GM11168 (cell line): ENCODE data around the gene GPRIN1.

Experiments
- in situ Hi-C: fragments of 300-500 bp; cut with MboI; formaldehyde crosslinking; loops from one replicate; pipeline ENCODE4 v1.12.0; 2022; ENCODE audit warnings: low sequenced_read_pairs; ENCODE audit not compliant: unreplicated experiment

Gene GPRIN1

DNA sequence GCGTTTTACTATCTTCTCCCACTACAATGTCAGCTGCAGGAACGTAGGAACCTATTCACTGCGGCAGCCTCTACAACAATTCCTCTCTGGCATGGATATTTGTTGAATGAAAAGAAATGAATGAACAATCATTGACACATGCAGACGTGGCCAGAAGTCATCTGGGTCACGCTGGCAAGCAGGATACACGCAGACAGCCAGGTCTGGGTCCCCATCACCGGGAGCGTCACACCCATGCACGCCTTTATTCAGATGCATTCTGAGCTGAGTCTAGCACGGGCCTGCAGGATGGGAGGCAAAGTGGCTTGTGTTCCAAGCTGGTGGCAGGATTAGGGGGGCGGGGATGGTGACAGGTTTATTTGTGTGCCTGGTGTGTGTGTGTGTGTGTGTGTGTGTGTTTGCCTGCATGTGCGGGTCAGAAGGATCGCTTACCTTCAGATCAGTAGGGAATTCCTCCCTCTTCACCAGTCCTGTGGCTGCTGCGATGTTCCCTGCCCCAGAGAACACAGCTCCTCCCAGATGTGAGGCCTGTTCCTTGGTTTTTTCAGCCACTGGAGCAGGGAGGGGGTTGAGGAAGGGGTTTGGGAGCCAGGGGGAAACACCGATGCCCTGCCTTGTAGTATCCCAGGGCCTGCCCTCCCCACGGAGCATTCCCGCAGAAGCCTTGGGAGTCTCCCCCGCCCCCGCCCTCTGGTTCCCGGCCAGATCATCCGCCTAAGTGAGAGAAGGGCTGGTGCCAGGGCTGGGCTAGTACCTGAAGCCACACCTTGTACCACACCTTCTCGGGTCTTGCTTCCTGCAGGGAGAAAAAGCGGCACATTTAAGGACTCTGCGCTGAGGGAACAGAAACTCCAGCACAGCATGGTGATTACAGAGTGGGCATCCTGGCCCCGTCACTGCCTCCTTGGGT, 16.3 kb upstream of the GPRIN1 start:
- in situ Hi-C loops = no loop called here

DNA sequence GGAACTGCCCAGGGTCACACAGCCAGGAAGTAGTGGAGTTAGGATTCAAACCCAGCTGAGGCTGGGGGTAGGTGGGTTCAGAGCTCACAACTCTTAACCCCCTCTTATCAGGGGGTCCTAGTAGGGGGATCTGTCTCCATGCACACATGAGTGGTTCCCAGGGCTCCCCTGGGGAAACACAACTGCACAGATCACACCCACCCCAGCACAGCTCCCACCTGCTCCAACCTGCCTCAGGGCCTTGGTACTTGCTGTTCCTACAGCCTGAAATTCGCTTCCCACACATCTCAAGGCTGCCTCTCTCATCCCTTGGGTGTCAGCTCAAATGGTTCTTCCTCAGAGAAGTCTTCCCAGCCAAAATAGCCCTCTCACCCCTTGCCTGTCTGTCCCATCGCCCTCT, 15.6 kb upstream of the GPRIN1 start:
- in situ Hi-C loops = no loop called here

DNA sequence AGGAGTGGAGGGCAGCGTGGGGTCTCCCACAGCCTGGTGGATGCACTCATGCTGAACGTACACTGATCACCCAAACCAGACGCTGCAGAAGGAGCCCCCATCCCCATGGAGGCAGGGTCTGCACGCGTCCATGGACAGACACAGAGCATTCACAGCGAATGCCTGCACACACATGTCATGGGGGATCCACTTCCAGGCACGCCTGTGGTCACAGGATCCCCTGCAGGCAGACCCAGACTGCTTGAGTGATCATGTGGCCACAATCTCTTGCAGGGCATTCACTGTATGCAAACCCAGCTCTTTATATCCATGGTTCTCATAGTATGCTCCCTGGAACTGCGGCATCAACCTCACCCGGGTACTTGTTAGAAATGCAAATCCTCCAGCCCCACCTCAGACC, 15.0 kb upstream of the GPRIN1 start:
- in situ Hi-C loops = no loop called here

DNA sequence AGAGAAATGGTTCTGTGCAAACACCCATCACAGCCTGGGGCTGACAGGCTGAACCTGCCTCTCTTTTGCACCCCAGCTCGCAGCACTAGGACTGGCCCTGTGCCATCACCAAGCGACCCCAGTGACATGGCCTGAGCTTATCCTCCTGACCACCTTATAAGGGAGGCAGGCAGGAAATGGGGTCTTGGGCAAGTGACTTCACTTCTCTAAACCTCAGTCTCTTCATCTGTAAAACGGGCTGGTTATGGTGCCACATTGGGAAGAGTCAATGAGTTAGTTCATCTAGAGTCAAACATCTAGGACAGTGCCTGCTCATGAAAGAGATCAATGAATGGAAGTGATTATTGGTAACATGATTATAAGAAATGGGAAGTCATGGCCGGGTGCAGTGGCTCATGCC, 14.2 kb upstream of the GPRIN1 start:
- in situ Hi-C loops = no loop called here

DNA sequence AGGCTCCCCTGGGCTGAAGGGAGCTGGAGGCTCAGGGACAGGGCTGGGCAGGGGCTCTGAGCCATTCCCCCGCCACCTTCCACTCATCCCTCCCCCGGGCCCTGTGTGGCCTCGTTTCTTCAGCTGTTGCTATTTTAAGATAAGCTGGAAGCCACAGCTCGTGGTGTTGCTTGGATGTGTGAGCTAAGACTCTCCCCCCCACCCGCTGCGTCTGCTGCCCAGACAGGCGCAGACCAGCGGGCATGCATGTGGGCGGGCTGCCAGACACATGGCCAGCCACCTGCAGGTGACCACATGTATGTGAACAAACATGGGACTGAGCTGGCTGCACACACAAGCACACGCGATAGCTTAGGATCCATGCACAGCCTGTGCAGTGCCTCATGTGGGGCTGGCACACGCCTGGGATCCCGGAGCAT, 11.7 kb upstream of the GPRIN1 start:
- in situ Hi-C loops = no loop called here

DNA sequence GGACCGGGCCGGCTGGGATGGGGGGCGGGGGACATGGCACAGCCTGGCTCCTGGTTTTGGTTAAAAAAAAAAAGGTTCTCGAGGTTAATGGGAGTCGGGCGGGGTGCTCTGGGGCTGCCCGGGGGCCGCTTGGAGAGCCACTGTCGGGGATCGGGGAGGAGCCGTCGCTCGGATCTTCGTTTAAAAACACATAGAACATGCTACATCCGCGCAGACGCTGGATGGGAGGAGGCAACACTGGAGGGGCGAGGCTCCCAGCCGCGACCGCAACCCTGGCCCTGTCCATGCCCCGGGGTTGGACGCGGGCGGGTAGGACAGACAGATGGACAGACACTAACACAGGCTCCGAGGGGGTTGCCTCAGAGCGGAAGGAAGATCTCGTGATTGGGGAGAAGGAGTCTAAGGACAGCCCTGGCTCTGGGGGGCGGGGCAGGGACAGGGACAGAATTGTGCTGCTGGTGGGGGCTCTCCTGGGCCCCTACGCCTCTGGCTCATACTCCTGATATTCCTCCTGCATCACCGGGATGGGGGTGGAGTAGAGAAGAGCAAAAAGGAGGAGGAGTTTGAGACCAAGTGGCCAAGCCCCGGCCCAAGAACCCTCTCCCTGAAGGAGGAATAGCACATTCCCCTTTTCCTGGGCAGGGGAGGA, 10.5 kb upstream of the GPRIN1 start:
- in situ Hi-C loops = no loop called here

DNA sequence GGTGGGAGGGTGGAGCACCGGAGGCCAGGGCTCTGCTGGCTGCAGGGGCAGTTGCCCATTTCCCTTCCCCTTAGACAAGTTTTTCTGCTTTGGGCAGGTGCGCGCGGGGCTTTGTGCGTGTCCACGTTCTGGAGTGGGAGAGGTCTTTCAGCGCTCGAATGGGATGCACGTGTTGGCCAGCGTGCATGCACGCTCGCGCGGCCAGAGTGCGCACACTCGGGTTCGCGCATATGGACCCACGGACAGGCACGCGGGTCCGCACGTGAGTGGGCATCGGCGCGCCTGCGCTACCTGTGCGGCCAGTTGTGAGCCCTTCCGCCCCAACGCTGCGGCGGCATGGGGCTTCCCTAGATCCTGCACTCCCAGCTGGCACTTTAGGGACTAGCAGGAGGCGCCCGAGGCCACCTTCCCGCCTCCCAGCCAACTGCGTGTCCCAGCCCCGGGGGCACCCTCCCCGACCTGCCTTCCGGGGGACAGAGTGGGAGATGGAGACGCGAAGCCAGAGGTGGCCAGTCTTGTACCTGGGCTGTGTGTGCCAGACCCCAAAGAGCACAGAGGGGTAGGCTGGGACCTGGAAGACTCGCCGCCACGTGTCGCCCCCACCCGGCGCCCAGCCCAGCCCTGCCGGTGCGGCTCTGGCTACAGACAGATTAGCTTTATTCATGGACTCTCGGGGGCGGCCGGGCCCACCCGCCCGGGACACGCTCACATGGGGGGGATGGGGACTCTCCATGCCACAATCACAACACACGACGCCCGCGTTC, 9.8 kb upstream of the GPRIN1 start:
- in situ Hi-C loops = no loop called here

DNA sequence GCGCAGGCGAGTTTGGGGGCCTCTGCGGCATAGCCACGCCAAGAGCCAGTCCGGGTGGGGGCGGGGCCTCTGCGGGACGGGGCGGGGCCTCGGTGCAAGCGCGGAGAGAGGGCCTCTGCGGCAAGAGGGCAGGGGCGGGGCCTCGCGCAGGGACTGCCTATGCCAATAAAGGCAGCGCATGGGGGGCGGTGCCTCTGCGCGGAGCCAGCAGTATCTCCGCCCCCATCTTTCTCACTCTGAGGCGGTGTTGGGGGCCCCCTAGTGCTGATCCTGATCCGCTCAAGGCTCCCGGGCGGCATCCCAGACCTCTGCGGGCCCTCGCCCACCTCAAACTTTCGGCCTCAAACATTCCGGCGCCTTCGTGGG, 9.2 kb upstream of the GPRIN1 start:
- in situ Hi-C loops = no loop called here

DNA sequence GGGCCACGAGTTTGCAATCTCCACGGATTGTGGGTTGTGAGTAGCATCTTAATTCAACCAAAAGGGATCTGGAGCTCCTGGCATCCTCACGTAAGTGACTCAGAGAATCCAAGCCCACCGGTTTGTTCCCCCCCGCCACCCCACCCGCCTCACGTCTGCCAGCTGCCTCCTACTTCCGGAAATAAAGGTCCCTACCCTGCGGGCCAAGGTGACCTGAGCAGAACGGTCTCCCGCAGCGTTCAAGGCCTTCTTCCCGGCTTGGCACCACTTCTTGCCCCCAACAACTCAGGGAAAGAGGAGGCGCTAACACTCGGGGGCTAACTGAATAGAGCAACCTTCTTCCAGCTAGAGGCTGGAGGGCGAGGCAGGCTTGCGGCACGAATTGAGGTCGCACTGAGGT, 8.8 kb upstream of the GPRIN1 start:
- in situ Hi-C loops = no loop called here

DNA sequence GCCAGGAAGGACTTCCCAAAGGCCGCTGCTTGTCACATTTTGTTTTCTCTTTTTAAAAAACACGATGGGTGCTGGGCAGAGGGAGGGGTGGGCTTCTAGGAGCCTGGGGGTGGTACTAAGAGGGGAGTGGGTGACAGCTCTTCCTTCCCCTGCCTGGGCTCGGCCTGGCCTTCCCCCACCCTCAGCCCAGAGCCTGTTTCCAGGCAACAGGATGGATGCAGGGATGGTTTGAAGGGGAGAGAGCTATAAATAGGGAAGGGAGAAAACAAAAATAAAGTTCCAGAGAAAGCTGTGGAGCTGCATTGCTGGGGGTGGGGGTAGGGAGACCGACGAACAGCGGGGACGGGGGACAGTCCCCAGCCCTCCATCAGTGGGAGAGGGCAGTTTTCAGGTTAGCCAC, 6.6 kb upstream of the GPRIN1 start:
- in situ Hi-C loops = no loop called here

DNA sequence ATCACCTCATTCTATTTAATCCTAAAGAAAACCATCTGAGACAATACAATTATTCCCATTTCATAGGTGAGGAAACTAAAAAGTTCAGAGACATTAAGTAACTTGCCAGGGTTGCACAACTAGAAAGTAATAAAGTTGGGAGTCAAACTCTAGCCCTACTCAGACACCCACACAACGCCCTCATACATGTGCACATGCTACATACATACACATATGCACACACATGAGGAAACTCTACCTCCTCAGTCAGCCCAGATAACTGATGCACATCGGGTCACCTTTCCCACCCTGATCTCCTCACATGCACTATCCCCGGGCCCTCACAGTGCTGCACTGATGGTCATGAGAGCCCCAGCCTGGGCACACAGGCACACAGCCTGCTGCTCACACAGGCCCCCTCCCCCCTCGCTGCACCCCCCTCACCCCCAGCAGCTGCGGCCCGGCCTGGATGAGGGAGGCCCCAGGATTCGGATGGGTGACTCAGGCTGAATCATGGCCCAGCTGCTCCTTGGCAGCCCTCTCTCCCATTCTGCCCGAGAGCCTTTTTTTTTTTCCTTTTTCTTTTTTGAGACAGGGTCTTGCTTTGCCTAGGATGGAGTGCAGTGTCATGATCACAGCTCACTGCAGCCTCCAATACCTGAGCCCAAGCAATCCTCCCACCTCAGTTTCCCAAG, 5.0 kb upstream of the GPRIN1 start:
- in situ Hi-C loops = no loop called here

DNA sequence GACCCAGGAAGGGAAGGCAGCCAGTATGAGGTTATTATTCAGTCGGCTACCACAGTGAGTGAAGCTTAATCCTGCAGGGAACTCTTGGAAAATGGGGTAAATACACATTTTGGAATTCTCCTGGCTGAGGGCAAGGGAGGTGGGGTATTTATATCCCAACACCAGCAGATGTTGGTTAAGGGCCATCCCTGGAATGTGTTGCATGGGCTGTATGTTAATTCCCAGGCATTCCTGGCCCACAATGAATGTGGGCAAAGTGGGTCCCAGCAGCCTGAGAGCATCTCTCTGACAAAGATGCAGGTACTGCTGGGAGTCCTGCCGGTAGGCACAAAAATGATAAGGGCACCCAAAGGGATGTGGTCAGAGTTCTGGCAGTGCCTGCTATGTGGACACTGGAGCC, 2.9 kb upstream of the GPRIN1 start:
- in situ Hi-C loops = no loop called here

DNA sequence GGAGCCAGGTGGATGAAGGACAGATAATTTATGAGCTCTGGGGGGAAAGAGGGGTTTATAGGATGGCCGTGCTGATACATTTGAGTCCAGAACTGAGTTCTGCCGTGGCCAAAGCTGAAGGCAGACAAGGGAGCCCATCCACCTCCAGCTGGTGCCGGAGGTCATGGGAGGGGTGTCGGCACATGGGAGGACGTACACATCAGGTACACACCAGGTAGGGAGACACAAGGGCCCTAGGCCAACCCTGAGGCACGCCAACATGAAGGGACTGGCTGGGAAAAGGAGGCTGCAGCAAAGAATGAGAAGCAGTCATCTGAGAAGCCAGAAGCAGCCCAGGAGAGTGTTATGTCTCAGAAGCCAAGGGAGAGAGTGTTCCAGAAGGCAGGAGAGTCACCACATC, 2.1 kb upstream of the GPRIN1 start:
- in situ Hi-C loops = no loop called here

DNA sequence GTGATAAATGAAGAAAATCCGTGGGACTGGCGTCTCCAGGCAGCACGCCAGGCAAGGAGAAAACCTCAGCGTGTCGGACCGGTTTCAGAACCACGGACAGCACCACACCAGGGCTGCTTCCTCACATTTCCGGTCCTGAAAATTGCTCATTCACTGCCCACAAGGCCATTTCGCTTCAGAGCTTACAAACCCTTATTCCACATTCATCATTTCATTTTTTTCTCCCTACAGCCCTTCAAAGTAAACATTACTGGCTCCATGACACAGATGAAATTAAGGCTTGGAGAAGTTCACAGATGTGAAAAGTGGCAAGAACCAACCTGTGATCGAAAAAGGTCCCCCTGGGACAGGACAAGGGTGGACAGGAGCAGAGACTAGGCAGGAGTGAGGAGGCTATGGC, 1.5 kb upstream of the GPRIN1 start:
- in situ Hi-C loops = no loop called here

DNA sequence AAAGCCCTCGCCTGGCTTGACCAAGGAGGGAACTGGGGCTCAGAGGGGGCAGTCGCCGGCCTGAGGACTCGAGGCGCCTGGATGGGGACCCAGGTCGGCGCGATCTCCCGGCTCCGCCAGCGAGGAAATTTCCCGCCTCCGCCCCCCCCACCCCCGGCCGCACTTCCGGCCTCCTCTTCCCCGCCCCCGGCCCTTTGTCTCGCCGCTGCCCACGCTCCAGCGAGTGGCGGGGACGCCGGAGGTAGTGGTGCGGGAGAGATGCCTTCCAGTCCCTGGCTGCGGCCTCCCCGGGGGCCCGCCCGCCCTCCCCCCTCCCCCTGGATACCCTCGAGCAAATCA, 448 bp upstream of the GPRIN1 start:
- in situ Hi-C loops = no loop called here

DNA sequence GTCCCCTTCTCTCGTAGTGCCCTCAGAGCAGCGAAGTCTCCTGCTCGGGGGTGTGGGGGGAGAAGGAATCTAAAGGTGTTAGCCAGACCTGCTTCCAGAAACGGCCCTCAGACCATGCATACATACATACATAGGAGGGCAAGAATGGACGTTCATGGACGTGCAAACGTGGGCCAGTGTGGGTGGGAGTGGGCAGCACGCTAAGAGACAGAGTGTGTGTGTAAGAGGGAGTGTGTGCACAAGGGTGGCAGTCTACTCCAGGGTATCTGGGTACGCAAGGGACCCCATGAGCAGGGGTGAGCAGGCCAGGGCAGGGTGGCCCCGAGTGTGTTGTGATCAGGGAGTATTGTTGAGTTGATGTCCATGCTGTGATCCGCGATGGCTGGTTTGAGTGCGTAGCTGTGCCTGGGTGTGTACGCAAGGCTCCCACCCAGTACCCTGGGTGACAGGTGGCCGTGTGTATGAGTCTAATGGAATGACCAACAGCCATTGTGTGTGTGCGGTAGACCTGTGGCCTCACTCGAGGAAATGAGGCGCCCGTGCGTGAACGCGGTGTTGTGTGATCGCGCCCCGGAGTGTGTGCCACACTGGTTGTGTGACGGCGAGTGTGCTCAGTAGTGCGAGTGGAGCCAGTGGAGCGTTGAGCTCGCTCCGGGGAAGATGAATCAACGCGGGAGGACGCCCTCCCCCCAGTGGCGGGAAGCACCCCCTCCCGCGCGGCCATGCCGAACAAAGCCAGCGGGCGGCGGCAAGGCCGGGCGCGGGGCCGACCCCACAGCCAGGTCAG, 826 bp downstream of the GPRIN1 start:
- in situ Hi-C loops = no loop called here

DNA sequence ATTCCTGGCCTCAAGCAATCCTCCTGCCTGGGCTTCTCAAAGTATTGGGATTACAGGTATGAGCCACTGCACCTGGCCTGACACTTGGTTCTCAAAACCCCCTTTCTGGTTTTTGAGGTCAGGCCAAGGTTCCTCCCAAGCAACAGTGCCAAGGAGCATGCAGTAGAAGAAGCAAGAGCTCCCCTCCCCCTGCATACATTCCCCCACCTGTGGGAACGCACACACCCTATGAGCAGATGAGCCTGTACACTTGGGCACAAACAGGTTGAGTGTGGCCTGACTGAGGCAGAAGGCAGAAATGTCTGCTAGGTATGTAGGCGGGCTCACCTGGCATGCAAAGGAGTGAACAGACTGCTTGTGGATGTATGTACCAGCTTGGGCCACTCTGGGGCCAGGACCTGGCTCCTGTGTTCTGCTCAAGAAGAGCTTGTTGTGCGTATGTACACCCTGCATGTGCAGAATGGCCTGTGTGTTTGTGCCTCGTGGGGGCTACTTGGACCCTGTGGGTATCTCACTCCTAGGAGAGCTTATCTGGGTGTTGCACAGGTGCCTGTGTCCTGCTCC, 1.7 kb downstream of the GPRIN1 start:
- in situ Hi-C loops = no loop called here

DNA sequence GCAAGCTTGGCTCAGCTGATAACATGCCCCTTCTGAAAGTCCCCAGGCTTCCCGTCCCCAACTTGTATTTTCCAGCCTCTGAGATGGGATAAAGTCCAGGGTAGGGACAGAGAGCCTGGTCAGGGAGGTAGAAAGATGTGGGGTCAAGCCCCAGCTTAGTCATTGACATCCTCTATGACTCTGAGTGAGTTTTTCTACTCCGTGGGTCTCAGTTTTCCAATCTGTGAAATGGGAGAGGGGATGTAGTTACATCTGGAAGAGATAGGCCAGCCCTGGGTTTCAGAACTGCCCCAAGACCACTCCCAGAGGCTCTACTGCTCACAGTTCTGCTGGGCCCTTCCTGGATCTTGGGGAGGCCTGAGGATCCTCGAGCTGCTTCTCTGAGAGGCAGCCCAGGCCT, 3.1 kb downstream of the GPRIN1 start:
- in situ Hi-C loops = no loop called here

DNA sequence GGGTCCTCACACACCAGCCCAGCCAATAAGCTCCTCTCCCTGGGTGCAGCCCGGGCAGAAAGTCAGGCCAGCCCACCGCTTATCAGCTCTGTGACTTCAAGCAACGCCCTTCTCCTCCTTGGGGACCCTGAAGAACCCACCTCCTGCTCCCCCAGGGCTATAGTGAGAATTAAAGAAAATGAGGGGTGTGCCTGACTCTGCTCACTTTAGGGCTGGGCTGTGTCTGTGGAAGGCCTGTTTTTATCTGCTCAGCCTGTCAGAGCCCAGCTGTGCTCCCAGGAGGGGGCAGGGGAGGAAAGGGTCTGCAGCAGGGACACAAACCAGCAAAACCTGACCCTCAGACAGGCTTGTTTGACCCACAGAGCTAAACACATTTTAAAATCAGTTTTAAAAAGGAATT, 3.9 kb downstream of the GPRIN1 start:
- in situ Hi-C loops = no loop called here

DNA sequence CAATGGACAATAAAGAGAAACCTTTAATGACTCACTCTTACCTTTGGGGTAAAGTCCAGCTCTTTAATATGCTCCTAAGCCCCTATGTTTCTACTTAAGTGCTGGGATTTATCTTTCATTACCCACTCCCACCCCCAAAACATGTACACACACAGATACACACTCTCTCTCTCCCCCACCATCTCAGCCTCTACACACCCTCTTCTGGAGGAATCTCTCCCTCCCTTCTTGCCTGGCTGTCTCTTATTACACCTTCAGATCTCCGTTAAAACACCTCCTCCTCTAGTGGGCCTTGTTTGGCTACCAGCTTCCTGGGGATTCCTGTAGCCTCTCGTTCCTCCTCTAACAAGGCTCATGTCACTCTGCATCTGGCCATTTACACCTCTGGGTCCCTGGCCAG, 6.9 kb downstream of the GPRIN1 start:
- in situ Hi-C loops = no loop called here
